OCI-LY7 (cell line): ENCODE data around the gene DSCAM.

Experiments
- CTCF ChIP-seq: fragments of 200-600 bp; sonication (generic); conservative IDR thresholded peaks from 2 replicates; pipeline ENCODE4 v1.5.1; 2014; ENCODE audit warnings: mild to moderate bottlenecking, antibody characterized with exemption, low read length, moderate library complexity, mixed read lengths
- EZH2phosphoT487 ChIP-seq: fragments of 200-600 bp; sonication (generic); IDR thresholded peaks from 2 replicates; pipeline ENCODE4 v1.6.1; 2018; ENCODE audit warnings: low read depth, borderline replicate concordance, mild to moderate bottlenecking, mixed run types, antibody characterized with exemption, low read length, moderate library complexity, mixed read lengths

GRCh38 chr21:40753756-40754155, 93.2 kb downstream of the DSCAM start:
- TF ChIP-seq EZH2phosphoT487 (no peak), CTCF (no peak)
